GM18520 (cell line): Measurements from ENCODE around the gene TCF4.

ENCODE experiments used
- ATAC-seq: cut with Tn5 transposase; IDR thresholded peaks from one replicate; pipeline ENCODE4 v1.9.1; 2021; ENCODE audit not compliant: unreplicated experiment

TCF4 gene

DNA sequence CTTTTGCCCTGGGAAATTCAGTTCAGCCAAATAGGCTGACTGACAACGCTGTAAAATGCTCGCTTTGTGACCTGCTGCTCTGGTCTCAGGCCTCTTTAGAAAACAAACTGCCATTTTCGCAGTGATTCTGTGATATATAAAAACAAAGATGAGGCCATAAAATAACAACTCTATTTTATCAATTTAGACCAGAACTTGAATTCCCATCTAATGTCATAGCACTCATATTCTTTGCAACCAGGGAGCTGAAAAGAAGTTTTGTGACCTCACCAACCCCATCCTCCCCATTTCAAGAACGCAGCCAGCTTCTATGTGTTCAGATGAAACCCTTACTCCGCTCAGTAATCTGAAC is 40.3 kb downstream of the TCF4 start:
- ATAC-seq: no peak

DNA sequence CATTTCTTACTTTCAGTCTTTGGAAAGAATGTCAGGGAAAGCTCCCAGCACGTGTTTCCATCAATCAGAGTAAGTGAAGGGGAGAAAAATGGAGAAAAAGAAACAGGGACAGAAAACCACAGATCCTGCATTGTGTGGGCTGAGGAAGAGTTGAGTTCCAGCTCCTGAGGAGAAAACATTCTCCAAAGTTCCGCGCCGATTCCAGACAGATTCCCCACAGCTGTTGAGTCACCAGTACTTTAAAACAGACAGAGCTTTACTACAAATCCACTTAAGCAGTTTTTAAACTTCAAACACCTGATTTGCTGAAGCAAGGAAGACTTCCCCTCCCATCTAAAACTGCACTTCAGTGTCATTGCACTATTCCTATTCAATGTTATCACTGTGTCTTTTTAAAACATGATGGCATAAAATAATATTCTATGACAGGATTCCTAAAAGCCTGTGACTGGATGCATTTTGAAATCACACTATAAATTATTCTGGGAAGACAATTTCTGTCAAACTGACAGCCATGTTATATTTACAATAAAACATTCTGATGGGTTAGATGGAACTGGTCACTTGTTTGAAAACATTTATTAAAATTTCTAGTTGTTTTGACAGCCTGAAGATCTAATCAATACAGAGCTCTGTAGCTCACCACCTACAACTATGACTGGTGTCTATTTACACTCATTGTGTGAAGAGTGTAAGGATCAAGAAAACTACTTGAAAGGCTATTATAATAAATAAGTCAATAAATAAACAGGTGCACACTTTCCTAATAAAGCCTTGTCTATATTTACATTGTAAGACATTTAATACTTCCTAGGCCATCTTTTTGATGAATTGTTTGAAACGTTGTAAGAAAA is 40.9 kb downstream of the TCF4 start:
- no peak for ATAC-seq

DNA sequence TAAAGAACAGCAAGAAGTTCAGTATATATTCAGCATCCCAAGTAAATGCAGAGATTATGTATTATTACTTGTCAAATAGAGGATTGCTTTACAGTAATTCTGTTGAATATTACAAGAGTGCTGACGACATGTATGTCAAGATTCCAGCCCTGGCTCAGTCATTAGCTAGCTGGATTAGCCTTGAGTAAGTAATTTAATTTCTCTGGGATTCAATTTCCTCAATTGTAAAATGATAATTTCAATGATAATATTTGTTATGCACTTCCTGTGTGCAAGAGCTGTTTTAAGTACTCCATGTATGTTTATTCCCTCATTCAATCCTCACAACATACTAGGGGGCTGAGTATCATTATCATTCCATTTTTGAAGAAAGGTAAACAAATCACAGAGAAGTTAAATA is 44.0 kb downstream of the TCF4 start:
- no peak for ATAC-seq

DNA sequence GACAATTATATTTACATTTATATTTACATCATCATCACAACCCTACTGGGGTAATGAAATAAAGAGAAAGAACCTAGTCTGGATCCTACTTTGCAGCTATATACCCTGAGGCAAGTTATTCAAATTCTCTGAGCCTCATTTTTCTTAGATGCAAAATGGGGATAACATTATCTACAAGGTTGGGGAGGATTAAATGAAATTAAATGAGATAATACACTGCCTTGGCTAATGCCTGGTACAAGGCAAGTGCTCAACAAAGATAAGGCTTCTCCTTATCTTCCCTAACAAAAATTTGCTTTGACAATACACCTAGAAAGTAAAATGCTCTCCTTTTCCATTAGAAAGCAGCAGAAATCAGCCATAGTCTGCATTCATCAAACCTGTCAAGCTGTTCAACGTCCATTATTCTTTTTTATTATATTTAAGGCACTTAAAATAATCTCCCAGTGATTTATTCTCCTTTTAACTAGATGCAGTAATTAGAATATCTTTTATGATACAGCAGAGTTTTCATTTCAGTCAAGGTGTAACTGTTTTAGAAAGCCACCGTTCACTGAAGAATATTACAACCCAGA is 44.8 kb downstream of the TCF4 start:
- no peak for ATAC-seq

DNA sequence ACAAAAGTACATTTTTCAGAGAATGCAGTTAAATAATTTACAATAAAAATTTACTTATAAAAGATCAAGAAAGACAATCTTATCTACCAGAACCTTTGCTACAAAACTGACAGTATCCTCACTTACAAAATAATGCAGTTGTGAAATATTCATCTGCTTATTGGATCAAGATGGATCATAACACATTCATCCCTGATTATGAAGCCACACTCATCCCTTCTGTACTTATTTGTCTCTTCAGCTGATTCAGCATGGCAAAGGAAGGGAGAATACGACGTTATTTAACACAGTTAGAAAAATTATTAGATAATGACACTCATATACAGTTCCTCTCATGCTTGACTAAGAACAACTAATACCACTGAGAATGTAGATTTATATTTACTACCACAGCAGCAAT is 46.4 kb downstream of the TCF4 start:
- no peak for ATAC-seq

DNA sequence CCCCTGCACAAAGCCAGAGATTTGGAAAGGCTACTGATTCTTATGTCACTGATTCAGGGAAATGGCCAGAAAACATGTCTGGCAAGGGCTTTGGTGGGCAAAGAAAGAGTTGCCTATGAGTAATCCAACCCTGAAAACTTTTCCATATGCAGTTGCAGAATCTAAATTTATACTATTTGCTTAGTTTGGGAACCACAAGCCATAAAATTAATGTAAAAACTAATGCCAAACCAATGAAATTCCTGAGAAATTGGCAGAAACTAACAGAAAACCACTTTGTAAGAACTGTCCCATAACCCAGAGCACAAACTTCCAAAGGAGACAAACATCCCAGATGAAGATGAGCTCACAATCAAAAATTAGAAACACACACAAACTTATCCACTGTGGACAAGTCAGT is 48.8 kb downstream of the TCF4 start:
- no peak for ATAC-seq

DNA sequence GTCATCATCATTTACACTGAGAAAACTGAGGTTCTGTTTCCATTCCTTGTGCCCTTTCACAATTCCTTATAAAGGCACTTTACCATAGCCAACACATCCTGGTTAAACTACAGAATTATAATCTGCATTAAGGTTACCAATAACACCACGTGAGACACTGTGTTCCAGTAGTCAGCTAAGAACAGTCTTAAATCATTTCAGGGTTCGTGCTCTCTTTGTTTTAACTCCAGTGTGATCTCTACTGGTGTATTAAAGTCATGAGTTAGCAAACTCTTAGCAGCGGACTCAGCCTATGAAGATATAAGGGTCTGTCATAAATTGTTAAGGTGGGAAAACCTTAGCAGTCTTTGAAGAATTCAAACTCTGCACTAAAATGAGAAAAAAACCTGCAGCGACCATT is 53.0 kb downstream of the TCF4 start:
- no peak for ATAC-seq

DNA sequence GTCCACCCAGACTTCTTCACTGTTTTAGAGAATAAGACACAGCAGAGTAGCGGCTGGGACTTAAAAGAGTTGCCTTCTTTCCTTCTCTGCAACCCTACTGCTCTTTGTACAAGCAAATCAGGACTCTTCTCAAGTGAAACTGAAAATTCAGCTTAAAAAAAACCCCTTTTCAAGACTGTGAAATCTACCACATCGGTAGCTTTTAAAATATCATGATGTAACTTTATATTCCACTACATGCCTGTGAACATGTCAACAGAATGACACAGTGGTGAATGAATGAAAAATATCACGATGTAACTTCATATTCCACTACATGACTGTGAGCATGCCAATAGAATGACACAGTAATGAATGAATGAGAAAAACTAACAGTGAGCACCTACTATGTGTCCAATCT is 53.4 kb downstream of the TCF4 start:
- no peak for ATAC-seq

DNA sequence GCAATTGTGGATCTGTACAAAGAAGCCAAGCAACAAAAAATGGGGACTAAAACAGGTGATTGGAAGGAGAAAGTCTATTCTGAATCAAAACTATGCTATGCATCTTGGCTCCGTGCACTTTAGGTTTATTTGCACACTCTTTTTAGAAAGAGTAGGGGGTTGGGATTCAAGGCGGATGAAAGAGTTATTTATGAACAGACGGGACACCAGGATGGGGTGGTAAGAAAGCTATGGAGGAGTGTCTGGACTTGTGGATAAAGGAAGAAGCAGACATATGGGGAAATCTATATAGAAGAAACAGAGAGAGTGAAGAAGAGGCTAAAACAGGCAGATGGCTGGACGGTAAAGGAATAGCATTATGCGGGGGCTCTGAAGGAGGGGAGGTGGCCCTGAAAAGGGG is 57.8 kb downstream of the TCF4 start:
- ATAC-seq: no peak

DNA sequence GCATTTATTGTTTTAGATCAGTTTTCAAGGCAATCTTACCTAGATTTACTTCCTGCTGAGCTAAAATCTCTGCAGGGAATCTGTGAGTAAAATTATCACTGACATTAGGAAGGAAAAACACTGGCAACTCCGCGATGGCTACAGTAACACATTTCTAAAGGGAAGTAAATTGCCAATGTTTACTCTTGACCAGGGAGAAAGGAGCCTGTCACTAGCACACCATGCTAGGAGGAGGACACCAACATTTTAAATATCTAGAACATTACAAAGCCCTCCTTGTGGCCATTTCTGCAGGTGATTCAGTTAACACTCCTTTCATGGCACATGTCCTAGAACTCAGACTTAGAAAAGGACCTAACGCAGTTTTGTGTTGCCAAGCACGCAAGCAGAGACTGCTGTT is 58.4 kb downstream of the TCF4 start:
- no peak for ATAC-seq

DNA sequence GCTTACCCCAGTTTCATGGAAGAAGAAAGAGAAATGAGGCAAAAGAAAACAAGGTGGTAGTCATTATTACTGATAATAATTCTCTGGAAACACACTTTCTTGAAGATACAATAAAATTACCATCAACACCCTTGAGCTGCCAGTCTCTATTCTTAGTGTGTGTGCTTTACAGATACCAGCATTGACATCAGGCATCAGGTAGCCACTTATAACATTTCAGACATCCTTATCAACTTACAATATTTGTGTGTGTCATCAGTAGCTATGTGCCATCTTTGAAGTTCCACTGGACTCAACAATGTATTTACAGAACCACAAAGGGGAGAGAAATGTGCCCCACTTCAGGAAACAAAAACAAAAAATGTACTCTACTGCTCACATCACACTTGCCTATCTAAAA is 62.1 kb downstream of the TCF4 start:
- no peak for ATAC-seq

DNA sequence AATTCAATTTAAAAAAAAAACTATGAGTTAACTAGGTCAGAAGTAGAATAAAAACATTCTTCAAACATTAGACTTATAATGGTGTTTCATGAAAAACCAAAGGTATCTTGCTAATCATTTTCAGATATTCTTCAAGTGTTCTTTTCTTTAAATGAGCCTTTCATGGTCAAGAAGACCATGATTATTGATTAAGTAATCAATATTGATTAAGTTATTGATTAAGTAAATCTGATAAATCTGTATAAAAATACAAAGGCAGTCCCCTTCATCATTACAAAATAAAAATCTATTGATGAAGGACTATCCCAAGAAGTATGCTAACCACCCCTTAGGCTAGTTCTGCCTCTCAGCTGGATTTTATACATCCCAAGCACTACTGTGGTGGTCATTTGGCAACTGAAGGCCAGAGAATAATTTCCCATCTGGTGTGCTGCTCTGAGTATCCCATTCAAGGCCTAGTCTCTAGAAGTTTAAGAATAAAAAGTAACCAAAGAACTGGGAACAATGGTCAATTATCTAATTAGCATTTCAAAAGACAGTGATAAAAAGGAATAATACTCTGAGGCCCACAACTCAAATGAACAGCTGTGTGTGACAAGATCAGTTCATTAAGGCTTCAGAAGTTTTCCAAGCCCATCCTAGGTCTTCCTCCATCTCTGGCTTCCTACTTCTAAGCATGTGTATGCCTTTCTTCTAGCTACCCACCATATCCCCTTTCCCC is 63.5 kb downstream of the TCF4 start:
- ATAC-seq: no peak

DNA sequence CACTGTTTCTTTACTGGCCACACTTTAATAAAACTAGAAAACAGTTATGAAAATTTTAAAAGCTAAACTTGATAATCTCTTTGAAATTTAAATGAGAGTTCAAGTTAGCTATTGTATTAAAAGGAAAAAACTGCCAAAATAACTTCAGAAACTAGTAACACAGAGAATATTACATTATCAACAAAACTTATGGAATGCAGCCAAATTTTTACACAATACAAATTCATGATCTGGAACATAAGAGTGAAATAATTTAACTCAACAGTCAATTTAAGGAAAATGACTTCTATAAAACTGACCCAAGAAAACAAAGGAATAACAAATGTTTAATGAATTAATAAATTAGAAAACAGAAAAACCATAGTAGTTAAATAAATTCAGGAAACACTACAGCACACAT is 65.0 kb downstream of the TCF4 start:
- no peak for ATAC-seq

DNA sequence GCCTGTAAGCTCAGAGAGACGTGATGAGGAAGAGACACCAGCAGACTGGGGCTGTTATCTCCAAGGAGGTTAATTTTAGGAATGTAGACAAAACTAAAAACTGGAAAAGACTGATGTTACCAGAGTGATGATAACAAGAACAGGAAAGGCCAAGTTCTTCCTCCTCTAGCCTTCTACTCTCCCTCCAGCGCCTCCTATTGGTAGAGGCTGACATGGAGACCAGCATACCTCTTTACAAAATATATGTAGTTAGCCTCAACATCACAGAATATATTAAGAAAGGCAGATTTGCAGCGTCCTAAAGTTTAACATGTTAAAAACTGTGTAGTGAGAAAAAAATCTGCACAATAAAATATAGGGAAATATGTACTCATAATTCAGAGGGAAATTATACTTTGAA is 66.0 kb downstream of the TCF4 start:
- ATAC-seq: peak; percentile 46

DNA sequence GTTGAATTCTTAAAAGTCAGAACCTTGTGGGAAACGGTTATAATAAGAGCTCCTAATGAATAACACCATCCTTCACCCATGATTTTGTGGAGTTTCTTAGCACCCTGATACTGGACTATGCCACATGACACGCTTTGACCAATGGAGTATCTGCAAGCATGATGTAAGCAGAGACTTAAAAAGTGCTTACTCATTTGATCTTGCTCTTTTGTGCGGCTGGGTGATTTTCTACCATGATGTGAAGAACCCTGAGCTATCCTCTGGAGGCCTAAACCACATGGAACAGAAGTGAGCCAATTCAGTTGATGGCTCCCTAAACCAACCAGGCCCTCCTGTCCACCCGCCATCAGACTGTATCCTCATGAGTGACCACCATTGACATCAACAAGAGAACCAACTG is 70.9 kb downstream of the TCF4 start:
- ATAC-seq: no peak

DNA sequence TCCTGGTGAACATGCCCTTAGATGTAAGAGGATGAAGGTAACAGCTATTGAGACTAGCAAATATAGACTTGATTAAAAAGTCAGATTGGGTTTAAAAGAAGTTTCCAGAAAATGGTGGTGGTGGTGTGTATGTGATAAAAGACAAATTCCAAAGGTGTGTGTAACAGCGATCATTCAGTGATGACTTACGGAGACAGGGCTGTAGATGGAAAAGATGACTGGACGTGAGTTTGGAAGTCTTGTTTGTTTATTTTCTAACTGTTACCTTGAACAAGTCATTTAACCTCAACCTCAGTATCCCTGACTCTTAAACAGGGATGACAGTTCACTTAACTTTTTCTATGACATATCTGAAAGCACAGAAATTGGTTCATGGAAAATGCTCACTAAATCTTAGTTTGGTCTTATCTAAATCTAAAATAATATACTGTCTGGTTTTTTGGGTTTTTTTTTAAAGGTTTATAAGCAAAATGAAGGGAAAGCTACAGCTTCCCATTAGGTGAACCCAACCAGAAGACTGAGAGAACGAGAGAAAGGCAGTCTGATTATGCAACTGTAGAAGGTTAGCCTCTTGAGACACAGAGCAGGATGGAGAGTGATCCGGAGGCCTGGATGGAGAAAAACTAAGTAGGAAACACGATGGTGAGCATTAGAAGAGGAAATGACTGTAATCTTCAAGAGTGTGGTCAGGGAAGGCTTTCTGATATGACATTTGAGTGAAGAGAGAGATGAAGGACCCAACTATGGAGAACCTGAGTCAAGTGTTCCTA is 71.9 kb downstream of the TCF4 start:
- ATAC-seq: no peak

DNA sequence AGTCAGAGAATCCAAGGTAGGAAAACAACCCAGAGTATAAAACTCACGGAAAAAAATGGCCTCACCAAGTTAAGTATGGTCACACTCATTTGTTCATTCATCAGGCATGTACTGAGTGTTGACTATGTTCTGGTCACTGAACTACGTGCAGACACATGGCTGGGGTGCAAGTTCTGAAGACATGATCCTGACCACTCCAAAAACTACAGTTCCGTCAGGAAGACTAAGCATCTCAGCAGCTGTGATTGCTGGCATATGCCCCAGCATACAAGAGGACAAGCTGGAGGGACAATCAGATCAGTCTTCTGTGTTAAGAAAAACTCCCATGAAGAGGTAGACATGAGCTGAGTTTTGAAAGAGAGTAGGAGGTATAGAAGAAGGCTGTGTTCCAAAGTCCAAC is 72.8 kb downstream of the TCF4 start:
- no peak for ATAC-seq

DNA sequence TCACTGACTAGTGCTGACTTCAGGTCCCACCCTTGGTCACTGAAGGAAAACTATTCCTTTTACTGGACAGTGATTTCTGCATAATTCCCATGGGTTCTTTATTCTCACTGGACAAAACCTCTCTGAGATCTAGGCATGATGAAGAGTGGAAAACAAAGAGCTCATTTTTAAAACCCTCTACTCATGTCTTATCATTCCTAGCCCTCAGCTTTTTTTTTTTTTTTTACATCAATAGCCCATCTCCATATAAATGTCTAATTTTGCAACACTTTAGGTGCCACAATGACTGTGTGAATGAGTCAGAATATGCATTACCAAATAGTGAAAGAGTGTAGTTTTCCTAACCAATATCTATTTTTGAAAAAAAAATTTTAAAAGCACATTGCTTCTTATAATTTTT is 74.8 kb downstream of the TCF4 start:
- no peak for ATAC-seq

DNA sequence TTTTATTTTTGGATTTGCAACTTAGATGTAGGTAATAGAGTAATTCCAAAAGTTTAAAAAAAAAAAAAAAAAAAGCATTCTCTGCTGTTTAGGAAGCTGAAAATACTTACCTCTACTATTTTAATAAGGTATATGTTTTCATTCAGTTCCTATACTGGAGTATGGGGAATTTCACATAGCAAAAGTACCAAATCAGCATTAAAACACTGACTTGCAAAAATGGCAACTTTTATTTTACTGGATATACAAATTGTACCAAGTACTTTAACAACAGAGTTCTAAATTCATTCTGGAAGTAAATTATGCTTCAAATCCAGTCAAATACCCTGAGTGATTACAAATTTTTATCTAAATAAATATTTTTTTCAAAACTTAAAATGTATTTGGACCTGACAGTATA is 76.7 kb downstream of the TCF4 start:
- ATAC-seq: no peak

DNA sequence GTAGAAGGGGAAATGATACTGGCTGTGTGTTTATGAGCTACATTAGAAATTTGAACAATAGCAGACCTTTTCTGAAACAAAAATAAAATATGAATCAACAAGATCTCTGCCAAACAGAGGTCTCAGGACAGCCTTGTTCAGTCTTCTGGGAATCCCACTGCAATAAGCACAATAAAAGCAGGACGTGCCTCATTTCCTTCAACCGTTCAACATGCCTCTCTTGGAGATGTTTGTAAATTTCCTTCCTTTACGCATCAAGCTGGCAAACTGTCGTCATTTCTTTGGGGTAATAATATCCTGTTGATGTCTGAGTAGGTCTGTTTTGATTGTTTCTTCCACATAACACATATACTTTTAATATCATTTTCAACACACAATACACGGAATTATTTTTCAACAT is 77.2 kb downstream of the TCF4 start:
- ATAC-seq: no peak

DNA sequence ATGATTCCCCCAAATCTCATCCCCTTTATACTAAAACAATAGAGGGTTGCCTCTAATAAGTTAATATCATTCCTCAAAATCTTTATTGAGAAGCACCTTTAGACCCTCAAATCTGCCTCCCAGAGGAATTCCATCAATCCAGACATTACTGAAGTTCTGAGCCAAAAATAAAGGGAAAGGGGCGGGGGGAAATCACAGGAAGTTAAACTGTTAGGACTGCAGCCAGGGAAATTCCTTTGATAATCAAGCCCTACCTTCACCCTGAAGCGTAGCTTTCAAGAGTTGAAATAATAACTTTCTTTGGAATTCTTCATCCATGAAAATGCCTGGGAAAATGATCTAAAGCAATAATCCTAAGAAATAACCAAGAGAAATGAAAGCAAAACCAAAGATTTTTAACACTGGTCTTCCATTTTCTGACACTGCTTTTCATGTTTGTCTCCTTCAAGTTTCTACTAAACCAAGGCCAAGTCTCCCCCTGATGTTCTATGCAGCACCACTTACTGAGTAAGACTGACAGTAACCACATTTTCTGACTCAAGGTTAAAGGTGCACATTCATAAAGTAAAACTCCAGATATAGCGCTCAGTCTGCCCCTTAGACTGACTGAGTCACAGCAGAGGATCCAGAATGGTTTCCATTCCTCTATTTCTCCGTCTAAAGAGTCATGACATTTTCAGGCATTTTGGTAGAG is 78.2 kb downstream of the TCF4 start:
- ATAC-seq: peak; percentile 94
